GM21390 (cell line): Measurements from ENCODE around the gene CKS1B.
"Not testable (repeated sequence)": the region's sequence is repeated elsewhere in the genome, so short reads cannot be mapped to it uniquely, and the experiment has no call there.

ENCODE experiments used
- ATAC-seq: cut with Tn5 transposase; IDR thresholded peaks from one replicate; pipeline ENCODE4 v1.9.1; 2021; ENCODE audit not compliant: unreplicated experiment

The CKS1B gene

GRCh38 chr1:154983776-154984466 lies 9.4 kb downstream of the CKS1B start:
- no peak for ATAC-seq

DNA sequence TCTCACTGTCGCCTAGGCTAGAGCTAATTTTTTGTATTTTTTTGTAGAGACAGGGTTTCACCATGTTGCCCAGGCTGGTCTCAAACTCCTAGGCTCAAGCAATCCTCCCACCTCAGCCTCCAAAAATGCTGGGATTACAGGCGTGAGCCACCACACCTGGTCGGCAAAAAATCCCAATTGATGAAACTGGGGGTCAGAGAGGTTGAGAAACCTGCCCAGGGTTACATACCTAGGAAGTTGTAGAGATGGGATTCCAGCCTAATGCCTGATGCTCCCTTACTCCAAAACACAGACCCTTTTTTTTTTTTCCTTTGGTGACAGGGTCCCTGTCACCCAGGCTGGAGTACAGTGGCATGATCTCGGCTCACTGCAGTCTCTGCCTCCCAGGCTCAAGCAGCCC lies 12.3 kb downstream of the CKS1B start:
- ATAC-seq = not testable (repeated sequence)

- no peak for ATAC-seq
Measured at GRCh38 chr1:154987326-154987725, 12.8 kb downstream of the CKS1B start.

- ATAC-seq = no peak
Measured at GRCh38 chr1:154988058-154988954, 13.8 kb downstream of the CKS1B start.

- no peak for ATAC-seq
Measured at GRCh38 chr1:154989195-154989860, 14.8 kb downstream of the CKS1B start.

GRCh38 chr1:154990276-154990675 lies 15.8 kb downstream of the CKS1B start:
- no peak for ATAC-seq

DNA sequence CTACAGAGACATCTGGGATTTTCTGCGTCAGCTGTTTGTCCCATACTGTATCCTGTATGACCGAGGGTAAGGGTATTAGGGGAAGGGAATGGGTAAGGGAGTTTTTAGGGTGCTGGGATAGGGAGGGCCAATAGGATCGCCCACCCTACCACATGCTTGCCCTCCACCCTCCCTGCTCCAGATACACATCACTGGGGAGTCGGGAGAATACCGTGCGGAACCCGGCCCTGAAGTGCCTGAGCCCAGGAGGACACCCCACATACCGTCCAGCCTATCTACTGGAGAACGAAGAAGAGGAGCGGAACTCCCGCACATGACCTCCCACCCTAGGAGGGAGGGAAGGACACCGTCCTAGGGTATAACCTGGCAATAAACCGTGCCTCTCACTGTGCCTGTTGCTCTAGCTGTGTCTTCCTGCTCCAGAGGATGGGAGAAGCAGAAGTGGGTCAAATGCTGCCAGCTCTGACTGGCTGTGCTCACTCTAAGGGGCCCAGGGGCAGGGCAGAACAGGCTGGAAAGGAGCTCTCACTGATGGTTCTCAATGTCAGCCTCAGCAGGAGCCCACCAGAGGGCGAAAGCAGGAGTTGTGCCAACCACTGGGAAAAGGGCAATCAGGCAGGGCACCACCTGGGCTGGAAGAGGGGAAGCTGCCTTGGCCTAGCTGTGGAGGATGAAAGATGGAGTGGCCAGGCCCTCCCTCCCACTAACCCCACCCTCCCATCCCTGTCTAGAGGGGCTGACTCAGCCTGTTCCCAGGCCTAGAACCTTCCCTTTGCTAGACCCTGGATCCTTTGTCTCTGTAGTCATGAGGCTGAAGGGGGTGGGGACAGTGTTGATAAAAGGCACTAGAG lies 18.5 kb downstream of the CKS1B start:
- ATAC-seq = no peak

DNA sequence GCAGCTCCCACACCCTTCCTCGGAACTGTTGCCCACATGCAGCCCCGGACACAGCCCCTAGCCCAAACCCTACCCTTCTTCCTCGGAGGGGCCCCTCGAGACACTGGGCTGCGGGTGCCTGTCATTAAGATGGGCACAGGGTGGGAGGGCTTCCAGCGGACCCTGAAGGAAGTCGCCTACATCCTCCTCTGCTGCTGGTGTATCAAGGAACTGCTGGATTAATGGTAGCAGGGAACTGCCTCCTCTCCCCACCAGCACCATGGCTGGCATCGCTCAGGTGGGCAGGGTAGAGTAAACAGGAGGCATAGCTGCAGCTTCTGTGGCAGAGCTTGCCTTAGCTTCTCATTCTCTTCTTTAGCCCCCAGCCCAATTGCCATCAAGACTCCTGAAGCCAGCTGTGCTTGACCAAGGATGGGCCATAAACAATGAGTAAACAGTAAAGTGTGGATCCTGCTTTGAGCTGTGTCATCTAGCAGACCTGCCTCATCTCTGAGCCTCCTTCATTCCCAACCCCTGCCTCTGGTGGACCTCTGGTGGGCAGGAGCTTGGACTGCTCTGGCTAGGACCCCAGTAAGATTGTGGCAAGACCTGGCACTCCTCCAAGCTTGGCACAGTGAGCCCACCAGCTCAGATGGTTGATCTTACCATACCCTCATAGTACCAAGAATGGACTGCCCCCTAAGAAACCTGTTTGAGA lies 19.2 kb downstream of the CKS1B start, which contains the start of gene LENEP:
LENEP (plus strand) TSS at position 15 of the 697 bp plus-strand sequence; CDS start at position 37, 22 bp downstream.
- no peak for ATAC-seq

DNA sequence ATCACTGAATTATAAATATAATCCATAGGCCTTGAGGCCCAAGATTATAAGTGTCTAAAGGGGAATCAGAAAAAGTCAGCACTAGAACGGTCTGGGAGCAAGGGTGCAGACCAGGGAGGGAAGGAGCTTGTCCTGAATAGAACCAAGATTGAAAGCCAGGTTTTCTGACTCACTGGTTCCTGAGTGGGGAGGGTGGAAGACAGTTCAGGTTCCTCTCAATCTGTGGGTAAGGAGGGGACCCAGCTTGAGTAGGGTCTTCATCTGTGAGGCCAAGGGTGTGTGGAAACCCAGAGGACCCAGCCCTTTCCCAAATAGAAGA lies 19.7 kb downstream of the CKS1B start:
- no peak for ATAC-seq

DNA sequence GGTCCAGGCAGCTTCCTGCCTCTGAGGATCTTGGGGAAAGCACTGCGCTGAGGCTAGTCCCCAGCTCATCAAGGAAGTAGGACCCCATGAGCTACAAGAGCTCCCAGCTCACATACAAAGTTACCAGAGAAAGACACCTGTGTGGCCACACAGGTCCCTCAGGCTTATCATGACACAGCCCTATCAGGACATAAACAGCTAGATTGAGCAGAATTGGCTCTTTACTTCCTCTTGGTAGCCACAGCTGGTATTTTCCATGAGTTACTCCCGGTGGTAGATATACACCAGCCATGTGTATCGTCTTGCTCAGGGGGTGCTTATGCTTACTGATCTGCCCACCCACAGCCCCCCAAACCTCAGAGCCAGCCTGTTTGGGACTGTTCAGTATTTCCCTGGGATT lies 20.1 kb downstream of the CKS1B start:
- ATAC-seq = no peak

- not testable (repeated sequence) for ATAC-seq
Measured at GRCh38 chr1:154995301-154995983, 21.0 kb downstream of the CKS1B start.

GRCh38 chr1:154996966-154997701 lies 22.7 kb downstream of the CKS1B start:
- ATAC-seq = no peak

- no peak for ATAC-seq
Measured at GRCh38 chr1:154998201-154998780, 23.8 kb downstream of the CKS1B start.

- ATAC-seq = no peak
Measured at GRCh38 chr1:154998818-154999570, 24.5 kb downstream of the CKS1B start.

DNA sequence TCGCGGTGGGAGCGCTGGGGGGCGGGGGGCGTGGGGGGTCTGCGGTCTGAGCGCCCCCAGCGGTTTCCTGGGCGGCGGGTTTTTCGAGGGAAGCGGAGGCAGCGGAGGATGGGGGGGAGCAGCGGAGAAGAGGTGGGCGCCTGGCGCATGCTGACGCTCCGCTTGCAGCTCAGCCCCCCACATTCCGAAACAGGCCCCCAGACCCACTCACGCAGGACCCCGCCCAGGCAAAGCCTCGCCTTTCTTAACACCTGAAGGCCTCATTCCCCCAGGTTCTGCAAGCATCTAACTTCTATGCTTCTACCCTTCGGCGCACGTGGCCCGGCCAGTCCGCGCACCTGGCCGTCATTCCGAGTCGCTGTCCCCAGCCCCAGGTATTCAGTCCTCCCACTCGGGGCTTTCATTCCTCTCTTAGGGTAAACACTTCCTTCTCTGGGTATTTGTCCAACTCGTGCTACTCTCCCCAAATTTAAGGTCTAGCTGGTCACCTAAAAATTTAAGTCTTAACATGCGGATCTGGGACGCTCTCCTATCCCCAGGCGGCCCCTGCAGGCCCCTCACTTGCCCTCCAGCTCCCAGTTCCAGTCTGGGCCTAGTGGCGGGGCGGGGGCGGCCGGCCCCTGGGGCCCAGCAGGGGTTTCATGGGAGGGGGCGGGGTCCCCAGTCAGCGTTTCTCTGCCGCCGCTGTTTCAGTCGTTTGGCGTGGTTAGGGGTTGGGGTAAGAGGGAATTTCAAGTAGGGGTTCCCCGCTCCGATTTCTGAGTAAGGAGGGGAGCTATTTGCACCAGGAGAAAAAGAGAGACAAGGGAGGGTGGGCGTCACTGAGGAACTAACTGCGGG lies 25.3 kb downstream of the CKS1B start:
- no peak for ATAC-seq

- ATAC-seq = no peak
Measured at GRCh38 chr1:155000411-155000725, 25.9 kb downstream of the CKS1B start.
